Stomach smooth muscle (tissue), 2 donors: ENCODE data around the gene SPEF1.

Source experiments
- H3K27ac ChIP-seq: one replicate; pipeline ENCODE4 v1.7.0; 2013; ENCODE audit warnings: mild to moderate bottlenecking, low read length, inconsistent platforms
- H3K27me3 ChIP-seq, 2 donors: one replicate each; pipeline ENCODE4 v1.7.0; 2013; ENCODE audit warnings: low read length in 2 of 2; ENCODE audit not compliant: insufficient read depth in 2 of 2, control insufficient read depth in 1 of 2
- H3K36me3 ChIP-seq, 2 donors: one replicate each; pipeline ENCODE4 v1.7.0; 2013; ENCODE audit warnings: low read length in 2 of 2; ENCODE audit not compliant: control insufficient read depth in 2 of 2, insufficient read depth in 2 of 2
- H3K4me1 ChIP-seq: one replicate; pipeline ENCODE4 v1.7.0; 2013; ENCODE audit warnings: low read length; ENCODE audit not compliant: control insufficient read depth, insufficient read depth
- H3K4me3 ChIP-seq, 2 donors: one replicate each; pipeline ENCODE4 v1.7.0; 2013; ENCODE audit warnings: low read length in 2 of 2
- H3K9ac ChIP-seq, 2 donors: one replicate each; pipeline ENCODE4 v1.7.0; 2013; ENCODE audit warnings: low read length in 2 of 2, mild to moderate bottlenecking in 1 of 2
- H3K9me3 ChIP-seq, 2 donors: one replicate each; pipeline ENCODE4 v1.7.0; 2013; ENCODE audit warnings: low read length in 2 of 2; ENCODE audit not compliant: control insufficient read depth in 2 of 2
- donor health status: healthy.
- donor health status: Pancreatic carcinoma.

Gene SPEF1

GRCh38 chr20:3734111-3734843 lies 47.0 kb downstream of the SPEF1 start:
- peaks cover 11 to 22% of the 10 kb centered on the region in 2 donors for H3K27me3 ChIP-seq
- peak overlapping the region in 1 of 2 donors; percentile 64 for H3K4me3 ChIP-seq
- peaks cover 5% of the 10 kb centered on the region for H3K4me1 ChIP-seq
- no peak overlapping the region for H3K9ac ChIP-seq
- no peak overlapping the region for H3K27ac ChIP-seq
- no peaks in the 10 kb centered on the region for H3K9me3 ChIP-seq
- no peaks in the 10 kb centered on the region for H3K36me3 ChIP-seq

- H3K27ac ChIP-seq: peak overlapping the region; percentile 6
- H3K9ac ChIP-seq: peak overlapping the region in 1 of 2 donors; percentile 37
- no peaks in the 10 kb centered on the region for H3K9me3 ChIP-seq
- H3K36me3 ChIP-seq: no peaks in the 10 kb centered on the region
- H3K4me3 ChIP-seq: peak overlapping the region; percentile 46 to 64
- H3K4me1 ChIP-seq: peaks cover 6% of the 10 kb centered on the region
- peaks cover 14 to 22% of the 10 kb centered on the region in 2 donors for H3K27me3 ChIP-seq
These were observed 47.9 kb downstream of the SPEF1 start for GRCh38 chr20:3733119-3733995.

GRCh38 chr20:3732327-3733118 lies 48.7 kb downstream of the SPEF1 start, which contains the start of gene HSPA12B:
Gene HSPA12B (plus strand): TSS chr20:3732685. CDS start chr20:3738675, 5,990 bp downstream.
- no peaks in the 10 kb centered on the region for H3K9me3 ChIP-seq
- no peaks in the 10 kb centered on the region for H3K36me3 ChIP-seq
- H3K4me3 ChIP-seq: peak within 1 kb of the TSS; percentile 46 to 64
- peaks cover 19 to 22% of the 10 kb centered on the region in 2 donors for H3K27me3 ChIP-seq
- H3K4me1 ChIP-seq: peaks cover 10% of the 10 kb centered on the region
- H3K9ac ChIP-seq: peak within 1 kb of the TSS in 1 of 2 donors; percentile 37
- H3K27ac ChIP-seq: peak within 1 kb of the TSS; percentile 6

GRCh38 chr20:3731944-3732326 lies 49.3 kb downstream of the SPEF1 start:
- peak overlapping the region in 1 of 2 donors; percentile 15 for H3K4me3 ChIP-seq
- H3K9me3 ChIP-seq: no peaks in the 10 kb centered on the region
- peaks cover 22% of the 10 kb centered on the region in 2 donors for H3K27me3 ChIP-seq
- peaks cover 10% of the 10 kb centered on the region for H3K4me1 ChIP-seq
- no peaks in the 10 kb centered on the region for H3K36me3 ChIP-seq
- no peak overlapping the region for H3K9ac ChIP-seq
- no peak overlapping the region for H3K27ac ChIP-seq

- peaks cover 10% of the 10 kb centered on the region for H3K4me1 ChIP-seq
- no peak overlapping the region for H3K9ac ChIP-seq
- no peaks in the 10 kb centered on the region for H3K36me3 ChIP-seq
- H3K9me3 ChIP-seq: no peaks in the 10 kb centered on the region
- peaks cover 22% of the 10 kb centered on the region in 2 donors for H3K27me3 ChIP-seq
- no peak overlapping the region for H3K27ac ChIP-seq
- no peak overlapping the region for H3K4me3 ChIP-seq
These were observed 50.2 kb downstream of the SPEF1 start for GRCh38 chr20:3730803-3731672.

- H3K4me3 ChIP-seq: no peak overlapping the region
- no peaks in the 10 kb centered on the region for H3K9me3 ChIP-seq
- H3K36me3 ChIP-seq: no peaks in the 10 kb centered on the region
- no peak overlapping the region for H3K9ac ChIP-seq
- H3K27me3 ChIP-seq: peaks cover 22 to 24% of the 10 kb centered on the region in 2 donors
- no peak overlapping the region for H3K27ac ChIP-seq
- H3K4me1 ChIP-seq: peaks cover 10% of the 10 kb centered on the region
These were observed 51.3 kb downstream of the SPEF1 start for GRCh38 chr20:3729811-3730540.

- H3K4me1 ChIP-seq: peaks cover 8% of the 10 kb centered on the region
- H3K4me3 ChIP-seq: no peak overlapping the region
- no peaks in the 10 kb centered on the region for H3K36me3 ChIP-seq
- H3K9me3 ChIP-seq: no peaks in the 10 kb centered on the region
- H3K27ac ChIP-seq: no peak overlapping the region
- no peak overlapping the region for H3K9ac ChIP-seq
- H3K27me3 ChIP-seq: peaks cover 22 to 24% of the 10 kb centered on the region in 2 donors
These were observed 51.9 kb downstream of the SPEF1 start for GRCh38 chr20:3729378-3729777.

- H3K27ac ChIP-seq: no peak overlapping the region
- no peak overlapping the region for H3K4me3 ChIP-seq
- H3K9me3 ChIP-seq: no peaks in the 10 kb centered on the region
- no peaks in the 10 kb centered on the region for H3K36me3 ChIP-seq
- H3K27me3 ChIP-seq: peaks cover 22 to 24% of the 10 kb centered on the region in 2 donors
- no peak overlapping the region for H3K9ac ChIP-seq
- peaks cover 5% of the 10 kb centered on the region for H3K4me1 ChIP-seq
These were observed 52.4 kb downstream of the SPEF1 start for GRCh38 chr20:3728876-3729275.

GRCh38 chr20:3728354-3728753 lies 52.9 kb downstream of the SPEF1 start:
- Histone ChIP-seq H3K9ac (no peak overlapping the region), H3K4me1 (peaks cover 5% of the 10 kb centered on the region), H3K27ac (no peak overlapping the region)

More at GRCh38 chr20:3728354-3728753, 52.9 kb downstream of the SPEF1 start:
- Histone ChIP-seq H3K36me3 (no peaks in the 10 kb centered on the region), H3K27me3 (peaks cover 20 to 22% of the 10 kb centered on the region in 2 donors), H3K4me3 (no peak overlapping the region), H3K9me3 (no peaks in the 10 kb centered on the region)
